ENCODE measurements around the gene HPSE2. TPM values are rescaled to one million over a fixed set of nuclear protein-coding genes. Genes with fewer than 3 reads are reported as not detected.

HPSE2 gene
- polyA plus RNA-seq, 1 of the 3 experiments (the other 2 are of a cell fraction) = not detected

- Histone ChIP-seq H3F3A (replicated peaks; ENCODE audit: insufficient read depth) (no peaks in the 10 kb centered on the region), H3K27ac (ENCODE audit: low read depth in 2 of 2, low read length in 1 of 2) (no peak overlapping the region), H3K27me3 (ENCODE audit: insufficient read depth) (peaks cover 18% of the 10 kb centered on the region; the same call in 1 of the 2 replicates), H3K9ac (no peak overlapping the region), H3K4me2 (no peak overlapping the region), H3K9me2 (no peaks in the 10 kb centered on the region), H3K9me3 (no peaks in the 10 kb centered on the region), H3K79me2 (ENCODE audit: insufficient read depth) (no peaks in the 10 kb centered on the region), H4K20me1 (ENCODE audit: insufficient read depth) (no peaks in the 10 kb centered on the region), H2AFZ (ENCODE audit: low read depth) (no peak overlapping the region), H3K4me1 (ENCODE audit: control insufficient read depth in 1 of 2, insufficient read depth in 2 of 2, low read depth in 1 of 2, low read length in 1 of 2) (no peaks in the 10 kb centered on the region; a peak in 1 of 4 replicates), H3K36me3 (replicated peaks in 1 of 2; ENCODE audit: control insufficient read depth in 1 of 2, insufficient read depth in 2 of 2, low read length in 1 of 2) (no peaks in the 10 kb centered on the region), H3K4me3 (ENCODE audit: low read depth in 2 of 2, low read length in 1 of 2) (no peak overlapping the region)
- TF ChIP-seq CHD2 (IDR thresholded peaks at IDR 0.05; ENCODE audit: low read length, partially characterized antibody) = no peak
- 43% methylated on average over 5 of the region's 5 CpGs for WGBS (ENCODE audit: low lambda C conversion rate)
- DNase-seq = no peak
- POLR2A ChIA-PET = no interaction called here
- CTCF ChIA-PET = interaction anchor here (1.8 kb wide), 1 partner anchor 702 kb away, joined by 4 read pairs; no protein-coding TSS in a partner anchor
These were observed 764.8 kb downstream of the HPSE2 start for GRCh38 chr10:98470850-98471249.

- no peak overlapping the region for H2AFZ ChIP-seq (ENCODE audit: low read depth)
- TF ChIP-seq POLR2AphosphoS5 (IDR thresholded peaks at IDR 0.05; ENCODE audit: low read depth, low read length) = no peak
- no peak for TF ChIP-seq RCOR1 (IDR thresholded peaks at IDR 0.05; ENCODE audit: low read length)
- TF ChIP-seq TEAD4 (IDR thresholded peaks at IDR 0.05; ENCODE audit: borderline replicate concordance, insufficient read depth) = no peak
- TF ChIP-seq USF2 (IDR thresholded peaks at IDR 0.05; ENCODE audit: borderline replicate concordance, low read depth, low read length) = no peak
- no peak for TF ChIP-seq EP300 (IDR thresholded peaks at IDR 0.05; ENCODE audit: borderline replicate concordance in 1 of 2, low read depth in 1 of 2, low read length in 1 of 2)
- no peak for TF ChIP-seq TCF12 (IDR thresholded peaks at IDR 0.05)
- TF ChIP-seq, protein P1, sequence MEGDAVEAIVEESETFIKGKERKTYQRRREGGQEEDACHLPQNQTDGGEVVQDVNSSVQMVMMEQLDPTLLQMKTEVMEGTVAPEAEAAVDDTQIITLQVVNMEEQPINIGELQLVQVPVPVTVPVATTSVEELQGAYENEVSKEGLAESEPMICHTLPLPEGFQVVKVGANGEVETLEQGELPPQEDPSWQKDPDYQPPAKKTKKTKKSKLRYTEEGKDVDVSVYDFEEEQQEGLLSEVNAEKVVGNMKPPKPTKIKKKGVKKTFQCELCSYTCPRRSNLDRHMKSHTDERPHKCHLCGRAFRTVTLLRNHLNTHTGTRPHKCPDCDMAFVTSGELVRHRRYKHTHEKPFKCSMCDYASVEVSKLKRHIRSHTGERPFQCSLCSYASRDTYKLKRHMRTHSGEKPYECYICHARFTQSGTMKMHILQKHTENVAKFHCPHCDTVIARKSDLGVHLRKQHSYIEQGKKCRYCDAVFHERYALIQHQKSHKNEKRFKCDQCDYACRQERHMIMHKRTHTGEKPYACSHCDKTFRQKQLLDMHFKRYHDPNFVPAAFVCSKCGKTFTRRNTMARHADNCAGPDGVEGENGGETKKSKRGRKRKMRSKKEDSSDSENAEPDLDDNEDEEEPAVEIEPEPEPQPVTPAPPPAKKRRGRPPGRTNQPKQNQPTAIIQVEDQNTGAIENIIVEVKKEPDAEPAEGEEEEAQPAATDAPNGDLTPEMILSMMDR (IDR thresholded peaks at IDR 0.05) = no peak
- TF ChIP-seq MXI1 (IDR thresholded peaks at IDR 0.05; ENCODE audit: low read depth, low read length) = no peak
- no peak for TF ChIP-seq JUND (IDR thresholded peaks at IDR 0.05)
- no peak for TF ChIP-seq FOXM1 (IDR thresholded peaks at IDR 0.05; ENCODE audit: low read depth)
- TF ChIP-seq IRF3 (IDR thresholded peaks at IDR 0.05; ENCODE audit: low read depth, low read length) = no peak
- TF ChIP-seq RXRA (IDR thresholded peaks at IDR 0.05; ENCODE audit: borderline replicate concordance, low read depth) = no peak
- no peak for TF ChIP-seq ELF1 (IDR thresholded peaks at IDR 0.05)
- TF ChIP-seq RFX5 (IDR thresholded peaks at IDR 0.05; ENCODE audit: low read length) = no peak
- no peak for TF ChIP-seq NFIC (IDR thresholded peaks at IDR 0.05; ENCODE audit: borderline replicate concordance)
- TF ChIP-seq NRF1 (IDR thresholded peaks at IDR 0.05; ENCODE audit: low read depth, low read length) = no peak
- TF ChIP-seq FOXJ3 (CRISPR knock-in tag; IDR thresholded peaks at IDR 0.05) = no peak
- H3K9me2 ChIP-seq = no peaks in the 10 kb centered on the region
- H3K79me2 ChIP-seq (ENCODE audit: insufficient read depth) = no peaks in the 10 kb centered on the region
- H3K4me1 ChIP-seq (ENCODE audit: control insufficient read depth in 1 of 2, insufficient read depth in 2 of 2, low read depth in 1 of 2, low read length in 1 of 2) = no peaks in the 10 kb centered on the region; a peak in 1 of 4 replicates
- no peak overlapping the region for H3K4me3 ChIP-seq (ENCODE audit: low read depth in 2 of 2, low read length in 1 of 2)
- peaks cover 18% of the 10 kb centered on the region; the same call in 1 of the 2 replicates for H3K27me3 ChIP-seq (ENCODE audit: insufficient read depth)
- no peak for DNase-seq
- no peak overlapping the region for H3K4me2 ChIP-seq
- no peaks in the 10 kb centered on the region for H4K20me1 ChIP-seq (ENCODE audit: insufficient read depth)
- no peaks in the 10 kb centered on the region for H3K36me3 ChIP-seq (replicated peaks in 1 of 2; ENCODE audit: control insufficient read depth in 1 of 2, insufficient read depth in 2 of 2, low read length in 1 of 2)
- H3K9me3 ChIP-seq = no peaks in the 10 kb centered on the region
- H3K27ac ChIP-seq (ENCODE audit: low read depth in 2 of 2, low read length in 1 of 2) = no peak overlapping the region
- CTCF ChIA-PET = interaction anchor here (1.0 to 5.2 kb wide), 10 partner anchors 11 to 922 kb away, joined by 3 to 42 read pairs (median 13); partner anchors contain the start of gene HPS1
- POLR2A ChIA-PET = no interaction called here
- H3K9ac ChIP-seq = no peak overlapping the region
- no peaks in the 10 kb centered on the region for H3F3A ChIP-seq (replicated peaks; ENCODE audit: insufficient read depth)
- 21% methylated on average over 2 of the region's 2 CpGs for WGBS (ENCODE audit: low lambda C conversion rate)
These were observed 766.4 kb downstream of the HPSE2 start for GRCh38 chr10:98469001-98469931.

All from SK-N-SH (cell line).